SU-DHL-6 (cell line): ENCODE data around the gene THSD4.

Experiments
- EZH2phosphoT487 ChIP-seq: fragments of 200-600 bp; sonication (generic), shearing (Covaris generic); conservative IDR thresholded peaks from 2 replicates; pipeline ENCODE4 v1.6.1; 2018; ENCODE audit warnings: mild to moderate bottlenecking, antibody characterized with exemption, low read length, moderate library complexity, mixed read lengths
- TF ChIP-seq, protein P1 (sequence below): fragments of 200-600 bp; sonication (generic); IDR thresholded peaks from one replicate; pipeline ENCODE4 v1.5.1; 2017; ENCODE audit warnings: antibody characterized with exemption, mild to moderate bottlenecking, low read length, moderate library complexity; ENCODE audit not compliant: insufficient read depth, poor library complexity, severe bottlenecking

DNA sequence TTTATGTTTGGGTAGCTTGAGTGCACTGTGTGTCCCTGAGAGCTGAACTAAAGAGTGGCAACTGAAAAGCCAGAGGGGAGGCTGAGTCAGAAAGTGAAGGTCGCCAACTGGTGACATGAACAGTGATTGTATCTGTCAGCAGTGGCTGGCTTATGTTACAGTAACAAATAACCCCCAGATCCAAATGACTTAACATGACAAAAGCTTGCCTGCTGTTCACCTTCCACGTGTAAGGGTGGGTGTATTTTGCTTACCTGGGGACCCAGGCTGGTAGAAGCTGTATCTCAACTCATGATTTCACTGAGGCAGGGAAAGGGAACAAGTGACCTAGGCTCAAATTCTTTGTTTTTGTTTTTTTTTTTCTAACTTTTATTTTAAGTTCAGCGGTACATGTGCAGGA is 147.3 kb downstream of the THSD4 start:
- TF ChIP-seq, protein P1, sequence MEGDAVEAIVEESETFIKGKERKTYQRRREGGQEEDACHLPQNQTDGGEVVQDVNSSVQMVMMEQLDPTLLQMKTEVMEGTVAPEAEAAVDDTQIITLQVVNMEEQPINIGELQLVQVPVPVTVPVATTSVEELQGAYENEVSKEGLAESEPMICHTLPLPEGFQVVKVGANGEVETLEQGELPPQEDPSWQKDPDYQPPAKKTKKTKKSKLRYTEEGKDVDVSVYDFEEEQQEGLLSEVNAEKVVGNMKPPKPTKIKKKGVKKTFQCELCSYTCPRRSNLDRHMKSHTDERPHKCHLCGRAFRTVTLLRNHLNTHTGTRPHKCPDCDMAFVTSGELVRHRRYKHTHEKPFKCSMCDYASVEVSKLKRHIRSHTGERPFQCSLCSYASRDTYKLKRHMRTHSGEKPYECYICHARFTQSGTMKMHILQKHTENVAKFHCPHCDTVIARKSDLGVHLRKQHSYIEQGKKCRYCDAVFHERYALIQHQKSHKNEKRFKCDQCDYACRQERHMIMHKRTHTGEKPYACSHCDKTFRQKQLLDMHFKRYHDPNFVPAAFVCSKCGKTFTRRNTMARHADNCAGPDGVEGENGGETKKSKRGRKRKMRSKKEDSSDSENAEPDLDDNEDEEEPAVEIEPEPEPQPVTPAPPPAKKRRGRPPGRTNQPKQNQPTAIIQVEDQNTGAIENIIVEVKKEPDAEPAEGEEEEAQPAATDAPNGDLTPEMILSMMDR: no peak
- no peak for TF ChIP-seq EZH2phosphoT487
